ENCODE data around the gene PPCDC. TPM values are rescaled to one million over a fixed set of nuclear protein-coding genes. Genes with fewer than 3 reads are reported as not detected.

Gene PPCDC
- total RNA-seq, 1 experiment from 2014 or later: 14.7 TPM

GRCh38 chr15:74977599-74977998, 45.8 kb upstream of the PPCDC start:
- ChIA-PET CTCF (no interaction called here), POLR2A (interaction anchor here (0.5 kb wide), 1 partner anchor 68 kb away, joined by 3 read pairs; no protein-coding TSS in a partner anchor)
- no peak for TF ChIP-seq CTCF (IDR thresholded peaks at IDR 0.05; ENCODE audit: insufficient read depth in 1 of 2, low read depth in 1 of 2, low read length in 1 of 2, severe bottlenecking in 1 of 2, unreplicated experiment in 1 of 2)
- H3K27ac Mint-ChIP-seq (ENCODE audit: unreplicated experiment): no peak overlapping the region
- H3K9me3 ChIP-seq: no peaks in the 10 kb centered on the region
- no peak overlapping the region for H3K4me3 Mint-ChIP-seq (ENCODE audit: unreplicated experiment)
- H3K4me1 Mint-ChIP-seq (ENCODE audit: low read depth, unreplicated experiment): no peaks in the 10 kb centered on the region
- peaks cover 8% of the 10 kb centered on the region for H3K27me3 Mint-ChIP-seq (ENCODE audit: insufficient read depth, unreplicated experiment)
- no peaks in the 10 kb centered on the region for H3K9me3 Mint-ChIP-seq (ENCODE audit: unreplicated experiment)
- intact Hi-C loops (cut with micrococcal nuclease; ENCODE audit: unreplicated experiment): no loop called here
- no TSS peak for BruUV-seq (replicated peaks)
- H3K4me3 ChIP-seq (ENCODE audit: low read depth, low read length): no peak overlapping the region
- DNase-seq: no peak
- H3K36me3 ChIP-seq (ENCODE audit: control insufficient read depth, insufficient read depth, low read length): no peaks in the 10 kb centered on the region
- H3K4me1 ChIP-seq: no peaks in the 10 kb centered on the region
- no peaks in the 10 kb centered on the region for H3K27me3 ChIP-seq (replicated peaks; ENCODE audit: control insufficient read depth, insufficient read depth, low read length)
- H3K36me3 Mint-ChIP-seq (ENCODE audit: insufficient read depth, unreplicated experiment): no peaks in the 10 kb centered on the region

DNA sequence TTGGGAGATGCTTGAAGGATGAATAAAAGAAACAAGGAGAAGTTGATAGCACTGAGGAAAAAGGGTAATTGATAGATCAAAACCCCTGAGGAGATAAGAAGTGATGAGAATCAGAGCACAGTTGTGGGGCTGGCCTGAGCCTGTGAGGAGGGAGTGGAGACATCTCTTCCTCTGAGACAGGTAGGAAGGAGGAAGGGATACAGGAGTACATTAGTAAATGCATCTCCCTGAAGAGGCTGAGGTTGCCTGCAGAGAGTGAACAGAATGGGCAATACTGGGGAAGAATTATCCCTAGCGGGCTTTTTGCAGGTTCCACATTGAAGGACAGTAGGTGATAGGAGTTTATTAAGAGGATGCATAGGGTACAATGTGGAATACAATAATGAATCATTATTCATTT, 45.3 kb upstream of the PPCDC start:
- no peak for TF ChIP-seq CTCF (IDR thresholded peaks at IDR 0.05; ENCODE audit: insufficient read depth in 1 of 2, low read depth in 1 of 2, low read length in 1 of 2, severe bottlenecking in 1 of 2, unreplicated experiment in 1 of 2)
- CTCF ChIA-PET: no interaction called here
- Mint-ChIP-seq H3K27me3 (ENCODE audit: insufficient read depth, unreplicated experiment) (peaks cover 3% of the 10 kb centered on the region), H3K4me3 (ENCODE audit: unreplicated experiment) (no peak overlapping the region), H3K36me3 (ENCODE audit: insufficient read depth, unreplicated experiment) (no peaks in the 10 kb centered on the region), H3K9me3 (ENCODE audit: unreplicated experiment) (no peaks in the 10 kb centered on the region), H3K27ac (ENCODE audit: unreplicated experiment) (no peak overlapping the region), H3K4me1 (ENCODE audit: low read depth, unreplicated experiment) (no peaks in the 10 kb centered on the region)
- no peak for DNase-seq
- Histone ChIP-seq H3K36me3 (ENCODE audit: control insufficient read depth, insufficient read depth, low read length) (no peaks in the 10 kb centered on the region), H3K4me3 (ENCODE audit: low read depth, low read length) (no peak overlapping the region), H3K27me3 (replicated peaks; ENCODE audit: control insufficient read depth, insufficient read depth, low read length) (no peaks in the 10 kb centered on the region), H3K4me1 (no peaks in the 10 kb centered on the region), H3K9me3 (no peaks in the 10 kb centered on the region)
- BruUV-seq (replicated peaks): no TSS peak
- intact Hi-C loops (cut with micrococcal nuclease; ENCODE audit: unreplicated experiment): no loop called here
- POLR2A ChIA-PET: no interaction called here

DNA sequence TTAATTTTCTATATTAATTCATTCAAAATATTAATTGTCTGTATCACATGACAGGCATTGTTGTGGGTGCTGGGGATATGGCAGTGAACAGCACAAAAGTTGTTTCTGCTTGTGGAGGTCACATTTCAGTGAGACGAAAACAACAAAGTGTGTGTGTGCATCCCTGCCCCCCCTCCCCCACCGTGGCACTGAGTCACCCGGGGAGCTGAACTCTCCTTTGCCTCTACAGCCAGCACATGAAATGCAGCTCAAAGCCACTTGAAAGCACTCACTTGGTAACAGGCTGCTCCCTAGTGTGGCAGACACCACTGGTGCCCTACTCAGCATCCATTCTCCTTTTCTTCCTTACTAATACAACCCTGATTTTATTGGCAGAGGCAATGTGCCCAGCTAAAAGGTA, 44.9 kb upstream of the PPCDC start:
- H3K9me3 ChIP-seq: no peaks in the 10 kb centered on the region
- H3K27me3 ChIP-seq (replicated peaks; ENCODE audit: control insufficient read depth, insufficient read depth, low read length): no peaks in the 10 kb centered on the region
- peaks cover 3% of the 10 kb centered on the region for H3K27me3 Mint-ChIP-seq (ENCODE audit: insufficient read depth, unreplicated experiment)
- H3K9me3 Mint-ChIP-seq (ENCODE audit: unreplicated experiment): no peaks in the 10 kb centered on the region
- CTCF ChIA-PET: no interaction called here
- no peak overlapping the region for H3K4me3 Mint-ChIP-seq (ENCODE audit: unreplicated experiment)
- no peaks in the 10 kb centered on the region for H3K4me1 ChIP-seq
- H3K36me3 ChIP-seq (ENCODE audit: control insufficient read depth, insufficient read depth, low read length): no peaks in the 10 kb centered on the region
- H3K4me1 Mint-ChIP-seq (ENCODE audit: low read depth, unreplicated experiment): peaks cover 1% of the 10 kb centered on the region
- no peak for DNase-seq
- H3K27ac Mint-ChIP-seq (ENCODE audit: unreplicated experiment): no peak overlapping the region
- intact Hi-C loops (cut with micrococcal nuclease; ENCODE audit: unreplicated experiment): no loop called here
- H3K4me3 ChIP-seq (ENCODE audit: low read depth, low read length): no peak overlapping the region
- TF ChIP-seq CTCF (IDR thresholded peaks at IDR 0.05; ENCODE audit: insufficient read depth in 1 of 2, low read depth in 1 of 2, low read length in 1 of 2, severe bottlenecking in 1 of 2, unreplicated experiment in 1 of 2): no peak
- POLR2A ChIA-PET: no interaction called here
- no TSS peak for BruUV-seq (replicated peaks)
- H3K36me3 Mint-ChIP-seq (ENCODE audit: insufficient read depth, unreplicated experiment): no peaks in the 10 kb centered on the region
